ENCODE measurements around the gene PAXX.

The PAXX gene

DNA sequence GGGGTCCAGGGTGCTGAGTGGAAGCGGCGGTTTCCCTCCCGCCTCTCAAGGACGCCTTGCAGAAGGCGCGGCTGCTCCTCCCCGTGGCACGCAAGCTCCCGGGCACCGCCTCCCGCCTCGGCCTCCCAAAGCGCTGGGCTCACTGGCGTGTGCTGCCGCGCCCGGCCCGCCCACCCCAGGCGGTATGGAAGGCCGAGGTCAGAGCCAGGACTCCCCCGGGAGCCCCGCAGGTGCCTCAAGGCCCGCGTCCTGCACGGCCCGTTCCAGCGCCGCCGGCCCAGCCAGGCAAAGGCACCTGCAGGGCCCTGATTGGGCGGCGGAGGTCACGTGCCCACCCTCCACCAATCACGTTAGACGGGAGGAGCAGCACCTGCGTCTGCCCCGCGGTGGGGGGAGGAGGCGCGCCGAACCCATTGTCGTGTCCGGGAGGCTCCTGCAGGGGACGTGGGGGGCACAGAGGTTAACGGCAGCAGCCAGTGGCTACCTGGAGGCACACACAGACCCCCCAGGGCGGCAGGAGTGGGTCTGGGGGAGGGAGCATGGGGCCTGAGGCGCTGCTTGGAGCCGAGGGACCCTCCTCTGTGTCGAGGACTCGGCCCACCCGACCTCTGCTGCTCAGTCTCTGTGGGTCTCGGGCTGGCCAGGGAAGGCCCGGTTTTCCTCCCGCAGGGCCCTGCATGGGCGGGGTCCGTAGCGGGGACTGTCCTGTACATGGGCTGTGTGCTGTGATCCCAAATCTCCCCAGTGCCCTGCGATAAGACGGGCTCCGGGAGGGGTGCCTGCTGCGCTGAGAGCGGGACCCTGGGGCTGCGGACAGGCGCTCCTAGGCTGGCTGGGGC, 42.2 kb upstream of the PAXX start:
- ChIA-PET CTCF (interaction anchor here (1.3 to 6.3 kb wide), 3 partner anchors 79 to 86 kb away, joined by 4 to 148 read pairs (median 4); no protein-coding TSS in a partner anchor), POLR2A (interaction anchor here (1.1 kb wide), 1 partner anchor 103 kb away, joined by 3 read pairs; no protein-coding TSS in a partner anchor)

GRCh38 chr9:136950656-136951276, 41.5 kb upstream of the PAXX start:
- TF ChIP-seq, protein P1, sequence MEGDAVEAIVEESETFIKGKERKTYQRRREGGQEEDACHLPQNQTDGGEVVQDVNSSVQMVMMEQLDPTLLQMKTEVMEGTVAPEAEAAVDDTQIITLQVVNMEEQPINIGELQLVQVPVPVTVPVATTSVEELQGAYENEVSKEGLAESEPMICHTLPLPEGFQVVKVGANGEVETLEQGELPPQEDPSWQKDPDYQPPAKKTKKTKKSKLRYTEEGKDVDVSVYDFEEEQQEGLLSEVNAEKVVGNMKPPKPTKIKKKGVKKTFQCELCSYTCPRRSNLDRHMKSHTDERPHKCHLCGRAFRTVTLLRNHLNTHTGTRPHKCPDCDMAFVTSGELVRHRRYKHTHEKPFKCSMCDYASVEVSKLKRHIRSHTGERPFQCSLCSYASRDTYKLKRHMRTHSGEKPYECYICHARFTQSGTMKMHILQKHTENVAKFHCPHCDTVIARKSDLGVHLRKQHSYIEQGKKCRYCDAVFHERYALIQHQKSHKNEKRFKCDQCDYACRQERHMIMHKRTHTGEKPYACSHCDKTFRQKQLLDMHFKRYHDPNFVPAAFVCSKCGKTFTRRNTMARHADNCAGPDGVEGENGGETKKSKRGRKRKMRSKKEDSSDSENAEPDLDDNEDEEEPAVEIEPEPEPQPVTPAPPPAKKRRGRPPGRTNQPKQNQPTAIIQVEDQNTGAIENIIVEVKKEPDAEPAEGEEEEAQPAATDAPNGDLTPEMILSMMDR (IDR thresholded peaks at IDR 0.05; ENCODE audit: insufficient read depth, low read length, missing control alignments) = no peak
- ChIA-PET POLR2A (interaction anchor here (1.1 kb wide), 1 partner anchor 103 kb away, joined by 3 read pairs; no protein-coding TSS in a partner anchor), CTCF (interaction anchor here (1.3 to 1.9 kb wide), 2 partner anchors 78 to 84 kb away, joined by 4 read pairs; no protein-coding TSS in a partner anchor)
- H3K4me3 ChIP-seq (ENCODE audit: low read depth, low read length) = no peak overlapping the region
- no peak for DNase-seq (ENCODE audit: low read depth, low spot score)

More for the DNA sequence above, 42.2 kb upstream of the PAXX start:
- peak overlapping the region; percentile 58 for H3K4me3 ChIP-seq (ENCODE audit: low read depth, low read length)
- TF ChIP-seq, protein P1 (IDR thresholded peaks at IDR 0.05; ENCODE audit: insufficient read depth, low read length, missing control alignments) = no peak
- no peak for DNase-seq (ENCODE audit: low read depth, low spot score)

GRCh38 chr9:136951541-136952320, 40.5 kb upstream of the PAXX start, which contains the start of gene LCN12:
Gene LCN12 (plus strand): TSS chr9:136952273. CDS start chr9:136952328, 55 bp downstream.
- TF ChIP-seq, protein P1 (IDR thresholded peaks at IDR 0.05; ENCODE audit: insufficient read depth, low read length, missing control alignments) = no peak
- no peak for DNase-seq (ENCODE audit: low read depth, low spot score)
- CTCF ChIA-PET = interaction anchor here (1.3 to 1.9 kb wide), 2 partner anchors 77 to 83 kb away, joined by 4 read pairs; no protein-coding TSS in a partner anchor
- POLR2A ChIA-PET = no interaction called here
- no peak within 1 kb of the TSS for H3K4me3 ChIP-seq (ENCODE audit: low read depth, low read length)

- ChIA-PET POLR2A (no interaction called here), CTCF (interaction anchor here (1.0 kb wide), 1 partner anchor 83 kb away, joined by 5 read pairs; no protein-coding TSS in a partner anchor)
- no peak overlapping the region for H3K4me3 ChIP-seq (ENCODE audit: low read depth, low read length)
- no peak for DNase-seq (ENCODE audit: low read depth, low spot score)
- TF ChIP-seq, protein P1 (IDR thresholded peaks at IDR 0.05; ENCODE audit: insufficient read depth, low read length, missing control alignments) = no peak
Measured at GRCh38 chr9:136952321-136952850, 39.8 kb upstream of the PAXX start.

- no peak overlapping the region for H3K4me3 ChIP-seq (ENCODE audit: low read depth, low read length)
- TF ChIP-seq, protein P1 (IDR thresholded peaks at IDR 0.05; ENCODE audit: insufficient read depth, low read length, missing control alignments) = no peak
- POLR2A ChIA-PET = no interaction called here
- CTCF ChIA-PET = interaction anchor here (1.0 to 3.4 kb wide), 2 partner anchors 8 to 82 kb away, joined by 5 to 16 read pairs; partner anchors contain the start of genes C8G and FBXW5
- DNase-seq (ENCODE audit: low read depth, low spot score) = no peak
Measured at GRCh38 chr9:136952876-136953770, 39.1 kb upstream of the PAXX start.

Measured in AG04449 (cell line).